ENCODE measurements around the gene IPPK.

The IPPK gene

GRCh38 chr9:92657296-92658094 is 12.4 kb downstream of the IPPK start:
- no peak for DNase-seq (ENCODE audit: low read depth in 1 of 2, low spot score in 1 of 2)

GRCh38 chr9:92656537-92656925 is 13.4 kb downstream of the IPPK start:
- DNase-seq (ENCODE audit: low read depth in 1 of 2, low spot score in 1 of 2) = no peak

GRCh38 chr9:92655896-92656536 is 13.9 kb downstream of the IPPK start:
- no peak for DNase-seq (ENCODE audit: low read depth in 1 of 2, low spot score in 1 of 2)

GRCh38 chr9:92655366-92655765 is 14.6 kb downstream of the IPPK start:
- no peak for DNase-seq (ENCODE audit: low read depth in 1 of 2, low spot score in 1 of 2)

- no peak for DNase-seq (ENCODE audit: low read depth in 1 of 2, low spot score in 1 of 2)
Observed at GRCh38 chr9:92654481-92655301, 15.2 kb downstream of the IPPK start.

- no peak for DNase-seq (ENCODE audit: low read depth in 1 of 2, low spot score in 1 of 2)
Observed at GRCh38 chr9:92652461-92652860, 17.5 kb downstream of the IPPK start.

- no peak for DNase-seq (ENCODE audit: low read depth in 1 of 2, low spot score in 1 of 2)
Observed at GRCh38 chr9:92650839-92651621, 18.9 kb downstream of the IPPK start.

- no peak for DNase-seq (ENCODE audit: low read depth in 1 of 2, low spot score in 1 of 2)
Observed at GRCh38 chr9:92650296-92650695, 19.6 kb downstream of the IPPK start.

GRCh38 chr9:92649007-92649406 is 20.9 kb downstream of the IPPK start:
- DNase-seq (ENCODE audit: low read depth in 1 of 2, low spot score in 1 of 2) = no peak

- no peak for DNase-seq (ENCODE audit: low read depth in 1 of 2, low spot score in 1 of 2)
Observed at GRCh38 chr9:92648474-92648971, 21.4 kb downstream of the IPPK start.

- no peak for DNase-seq (ENCODE audit: low read depth in 1 of 2, low spot score in 1 of 2)
Observed at GRCh38 chr9:92647671-92648473, 22.1 kb downstream of the IPPK start.

- no peak for DNase-seq (ENCODE audit: low read depth in 1 of 2, low spot score in 1 of 2)
Observed at GRCh38 chr9:92645041-92645440, 24.9 kb downstream of the IPPK start.

GRCh38 chr9:92644278-92644677 is 25.7 kb downstream of the IPPK start:
- DNase-seq (ENCODE audit: low read depth in 1 of 2, low spot score in 1 of 2) = no peak

- no peak for DNase-seq (ENCODE audit: low read depth in 1 of 2, low spot score in 1 of 2)
Observed at GRCh38 chr9:92642564-92642963, 27.4 kb downstream of the IPPK start.

GRCh38 chr9:92642041-92642451 is 27.9 kb downstream of the IPPK start:
- DNase-seq (ENCODE audit: low read depth in 1 of 2, low spot score in 1 of 2) = no peak

- DNase-seq (ENCODE audit: low read depth in 1 of 2, low spot score in 1 of 2) = no peak
Observed at GRCh38 chr9:92641092-92641809, 28.7 kb downstream of the IPPK start.

- no peak for DNase-seq (ENCODE audit: low read depth in 1 of 2, low spot score in 1 of 2)
Observed at GRCh38 chr9:92640398-92641091, 29.4 kb downstream of the IPPK start.

- no peak for DNase-seq (ENCODE audit: low read depth in 1 of 2, low spot score in 1 of 2)
Observed at GRCh38 chr9:92639791-92640271, 30.1 kb downstream of the IPPK start.

GRCh38 chr9:92639124-92639523 is 30.8 kb downstream of the IPPK start:
- no peak for DNase-seq (ENCODE audit: low read depth in 1 of 2, low spot score in 1 of 2)
